HG03108 (cell line): Measurements from ENCODE around the gene RPS3A.
A peak's percentile ranks its signal among the peaks of the same experiment; 100 is the strongest.
"Not testable (repeated sequence)": the region's sequence is repeated elsewhere in the genome, so short reads cannot be mapped to it uniquely, and the experiment has no call there.

Experiments
- ATAC-seq: cut with Tn5 transposase; IDR thresholded peaks from one replicate; pipeline ENCODE4 v1.9.1; 2021; ENCODE audit warnings: moderate library complexity; ENCODE audit not compliant: unreplicated experiment

RPS3A gene

GRCh38 chr4:151099229-151099975 is at the start of gene RPS3A:
Gene RPS3A, plus strand, starts transcription at chr4:151099628. Its CDS starts 25 bp downstream, at chr4:151099653.
- peak; percentile 94 for ATAC-seq

GRCh38 chr4:151052785-151053184 is 46.6 kb upstream of the RPS3A start:
- no peak for ATAC-seq

GRCh38 chr4:151055539-151055938 is 43.9 kb upstream of the RPS3A start:
- no peak for ATAC-seq

- not testable (repeated sequence) for ATAC-seq
These were observed 36.3 kb upstream of the RPS3A start for GRCh38 chr4:151063143-151063542.

GRCh38 chr4:151067316-151067970 is 32.0 kb upstream of the RPS3A start:
- ATAC-seq, result no peak

- no peak for ATAC-seq
These were observed 25.0 kb upstream of the RPS3A start for GRCh38 chr4:151074416-151074916.

- not testable (repeated sequence) for ATAC-seq
These were observed 21.4 kb upstream of the RPS3A start for GRCh38 chr4:151077978-151078377.

- ATAC-seq, result no peak
These were observed 12.0 kb upstream of the RPS3A start for GRCh38 chr4:151087467-151087866.

GRCh38 chr4:151091047-151091446 is 8.4 kb upstream of the RPS3A start:
- ATAC-seq, result no peak

- no peak for ATAC-seq
These were observed 6.9 kb upstream of the RPS3A start for GRCh38 chr4:151092488-151092887.

GRCh38 chr4:151093203-151093602 is 6.2 kb upstream of the RPS3A start:
- no peak for ATAC-seq

GRCh38 chr4:151094290-151094751 is 5.1 kb upstream of the RPS3A start:
- no peak for ATAC-seq

- ATAC-seq, result no peak
These were observed 4.3 kb upstream of the RPS3A start for GRCh38 chr4:151095142-151095541.

- no peak for ATAC-seq
These were observed 1.7 kb upstream of the RPS3A start for GRCh38 chr4:151097759-151098158.

- ATAC-seq, result no peak
These were observed 524 bp upstream of the RPS3A start for GRCh38 chr4:151098979-151099228.

- ATAC-seq, result no peak
These were observed 569 bp downstream of the RPS3A start for GRCh38 chr4:151099976-151100417.

GRCh38 chr4:151100531-151100930 is 1.1 kb downstream of the RPS3A start:
- no peak for ATAC-seq

- ATAC-seq, result no peak
These were observed 4.3 kb downstream of the RPS3A start for GRCh38 chr4:151103758-151104157.

- ATAC-seq, result no peak
These were observed 5.2 kb downstream of the RPS3A start for GRCh38 chr4:151104621-151105020.

GRCh38 chr4:151105454-151106032 is 6.1 kb downstream of the RPS3A start:
- no peak for ATAC-seq

- no peak for ATAC-seq
These were observed 7.6 kb downstream of the RPS3A start for GRCh38 chr4:151107063-151107462.

GRCh38 chr4:151110236-151110635 is 10.8 kb downstream of the RPS3A start:
- ATAC-seq, result no peak
